A673 (cell line): ENCODE measurements around the gene TAOK2.
"Not testable (repeated sequence)": the region's sequence is repeated elsewhere in the genome, so short reads cannot be mapped to it uniquely, and the experiment has no call there.

Experiments
- EZH2 ChIP-seq: fragments of 200-600 bp; sonication (generic); IDR thresholded peaks from 2 replicates; pipeline ENCODE4 v1.6.1; 2017; ENCODE audit warnings: borderline replicate concordance, low read depth, mild to moderate bottlenecking, mixed read lengths, antibody characterized with exemption, low read length; ENCODE audit not compliant: poor library complexity, severe bottlenecking
- TF ChIP-seq, protein P1 (sequence below): fragments of 300-800, 200-600 bp; sonication (generic); conservative IDR thresholded peaks from 2 replicates; pipeline ENCODE4 v1.5.1; 2017; ENCODE audit warnings: low read depth, mild to moderate bottlenecking, antibody characterized with exemption, low read length, moderate library complexity, mixed read lengths

- TF ChIP-seq, protein P1, sequence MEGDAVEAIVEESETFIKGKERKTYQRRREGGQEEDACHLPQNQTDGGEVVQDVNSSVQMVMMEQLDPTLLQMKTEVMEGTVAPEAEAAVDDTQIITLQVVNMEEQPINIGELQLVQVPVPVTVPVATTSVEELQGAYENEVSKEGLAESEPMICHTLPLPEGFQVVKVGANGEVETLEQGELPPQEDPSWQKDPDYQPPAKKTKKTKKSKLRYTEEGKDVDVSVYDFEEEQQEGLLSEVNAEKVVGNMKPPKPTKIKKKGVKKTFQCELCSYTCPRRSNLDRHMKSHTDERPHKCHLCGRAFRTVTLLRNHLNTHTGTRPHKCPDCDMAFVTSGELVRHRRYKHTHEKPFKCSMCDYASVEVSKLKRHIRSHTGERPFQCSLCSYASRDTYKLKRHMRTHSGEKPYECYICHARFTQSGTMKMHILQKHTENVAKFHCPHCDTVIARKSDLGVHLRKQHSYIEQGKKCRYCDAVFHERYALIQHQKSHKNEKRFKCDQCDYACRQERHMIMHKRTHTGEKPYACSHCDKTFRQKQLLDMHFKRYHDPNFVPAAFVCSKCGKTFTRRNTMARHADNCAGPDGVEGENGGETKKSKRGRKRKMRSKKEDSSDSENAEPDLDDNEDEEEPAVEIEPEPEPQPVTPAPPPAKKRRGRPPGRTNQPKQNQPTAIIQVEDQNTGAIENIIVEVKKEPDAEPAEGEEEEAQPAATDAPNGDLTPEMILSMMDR, result not testable (repeated sequence)
- TF ChIP-seq EZH2, result not testable (repeated sequence)
Measured at GRCh38 chr16:29959821-29960220, 13.8 kb upstream of the TAOK2 start.
